Fibroblast of mammary gland (primary cell): ENCODE data around the gene MACF1.

Source experiments
- DNase-seq: peaks from one replicate; pipeline ENCODE4 v3.0.0-alpha.2; 2010; ENCODE audit warnings: low read depth
- H3K4me3 ChIP-seq: 2 replicates; pipeline ENCODE4 v1.5.1; 2011; ENCODE audit warnings: low read depth, mild to moderate bottlenecking, low read length, moderate library complexity; ENCODE audit not compliant: control insufficient read depth
- CTCF ChIP-seq: conservative IDR thresholded peaks from 2 replicates; pipeline ENCODE4 v1.5.1; 2011; ENCODE audit warnings: low read depth, low read length, inconsistent platforms; ENCODE audit not compliant: control insufficient read depth, insufficient read depth

The MACF1 gene

DNA sequence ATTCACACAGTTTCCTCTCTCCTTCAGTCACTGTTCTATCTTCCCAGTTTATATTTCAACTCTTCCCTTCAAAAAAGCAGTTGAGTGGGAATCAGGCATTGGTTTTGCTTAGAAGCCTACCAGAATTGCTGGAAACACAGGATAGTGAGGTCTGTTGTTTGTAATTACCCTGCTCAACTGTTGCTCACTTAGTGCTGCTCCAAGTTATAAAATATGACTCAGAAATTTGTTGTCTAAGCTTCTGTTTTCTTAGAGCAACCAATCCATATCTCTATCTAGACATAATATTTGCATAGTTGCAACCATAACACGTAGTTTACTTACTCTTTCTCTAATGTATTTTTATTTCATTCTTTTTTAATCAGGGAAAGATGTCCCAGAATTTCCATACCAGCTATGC lies 87.9 kb downstream of the MACF1 start:
- DNase-seq = no peak
- TF ChIP-seq CTCF = no peak
- H3K4me3 ChIP-seq = no peak overlapping the region

- DNase-seq = no peak
- H3K4me3 ChIP-seq = no peak overlapping the region
These were observed 89.0 kb downstream of the MACF1 start for GRCh38 chr1:39293375-39294070.

GRCh38 chr1:39294531-39294930 lies 90.0 kb downstream of the MACF1 start:
- TF ChIP-seq CTCF = no peak
- H3K4me3 ChIP-seq = no peak overlapping the region
- peak; percentile 51 for DNase-seq

More at GRCh38 chr1:39293375-39294070, 89.0 kb downstream of the MACF1 start:
- no peak for TF ChIP-seq CTCF

DNA sequence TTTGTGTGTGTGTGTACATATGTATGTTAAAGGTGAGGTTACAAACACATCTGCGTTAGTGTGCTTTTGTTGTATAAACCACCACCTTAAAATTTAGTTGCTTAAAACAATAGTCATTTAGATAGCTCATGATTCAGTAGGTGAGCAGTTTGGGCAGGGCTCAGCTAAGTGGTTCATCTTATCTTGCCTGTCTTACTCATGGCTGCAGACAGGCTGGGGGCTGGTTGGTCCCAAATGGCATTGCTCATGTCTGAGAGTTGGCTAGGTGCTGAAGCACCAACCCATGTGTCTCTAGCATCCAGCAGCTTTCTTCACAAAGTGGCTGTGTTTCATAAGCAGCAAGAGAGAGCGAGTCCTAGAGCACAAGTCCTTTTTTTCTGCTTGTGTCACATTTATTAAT lies 91.4 kb downstream of the MACF1 start:
- no peak for DNase-seq
- no peak for TF ChIP-seq CTCF
- no peak overlapping the region for H3K4me3 ChIP-seq

GRCh38 chr1:39297551-39297950 lies 93.1 kb downstream of the MACF1 start:
- H3K4me3 ChIP-seq = no peak overlapping the region
- DNase-seq = peak; percentile 42
- no peak for TF ChIP-seq CTCF

DNA sequence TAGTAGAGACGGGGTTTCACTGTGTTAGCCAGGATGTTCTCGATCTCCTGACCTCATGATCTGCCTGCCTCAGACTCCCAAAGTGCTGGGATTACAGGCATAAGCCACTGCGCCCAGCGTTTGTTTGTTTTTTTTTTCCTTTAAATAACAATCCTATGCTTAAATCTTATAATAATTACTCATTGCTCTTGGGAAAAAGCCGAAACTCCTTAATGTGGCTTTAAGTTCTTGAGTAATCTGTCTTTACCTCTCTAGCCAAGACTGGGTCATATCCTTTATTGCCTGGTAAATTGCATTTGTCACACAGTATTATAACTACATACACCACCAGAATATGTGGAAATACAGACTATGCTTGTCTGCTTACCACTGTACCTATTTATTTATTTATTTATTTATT lies 97.1 kb downstream of the MACF1 start:
- DNase-seq = peak; percentile 88
- no peak for TF ChIP-seq CTCF
- no peak overlapping the region for H3K4me3 ChIP-seq

DNA sequence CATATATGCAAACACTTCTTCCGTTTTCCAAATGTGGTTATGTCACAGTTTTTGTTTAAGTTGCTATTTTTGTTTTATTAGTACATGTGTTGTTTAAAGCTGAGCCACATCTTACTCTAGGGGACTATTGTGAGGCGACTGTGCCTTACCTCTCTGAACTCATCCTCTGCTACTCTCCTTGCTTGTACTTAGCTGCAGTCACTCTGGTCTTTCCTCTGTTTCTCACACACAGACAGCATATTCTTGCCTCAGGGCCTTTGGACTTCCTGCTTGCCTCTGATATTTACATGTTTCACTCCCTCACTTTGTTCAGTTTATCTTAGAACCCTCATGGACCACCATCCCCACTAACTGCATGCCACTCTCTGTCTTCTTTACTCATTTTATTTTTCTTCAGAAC lies 101.1 kb downstream of the MACF1 start:
- DNase-seq = no peak
- no peak for TF ChIP-seq CTCF
- no peak overlapping the region for H3K4me3 ChIP-seq
